GM06990 (cell line): ENCODE data around the gene OMP.

Source experiments
- DNase-seq: peaks from one replicate; pipeline ENCODE4 v3.0.0-alpha.2; 2011; ENCODE audit not compliant: insufficient read length; ENCODE audit errors: extremely low read depth
- H3K27me3 ChIP-seq: replicated peaks from 2 replicates; pipeline ENCODE4 v1.6.0; 2011; ENCODE audit warnings: low read length; ENCODE audit not compliant: control insufficient read depth, insufficient read depth
- H3K36me3 ChIP-seq: 2 replicates; pipeline ENCODE4 v1.5.1; 2011; ENCODE audit warnings: low read length; ENCODE audit not compliant: control insufficient read depth, insufficient read depth
- H3K4me3 ChIP-seq: replicated peaks from 2 replicates; pipeline ENCODE4 v1.5.1; 2011; ENCODE audit warnings: low read depth, mild to moderate bottlenecking, control low read depth, low read length
- CTCF ChIP-seq: IDR thresholded peaks from 2 replicates; pipeline ENCODE4 v1.5.1; 2011; ENCODE audit warnings: low read length, control low read depth, mild to moderate bottlenecking, inconsistent platforms; ENCODE audit not compliant: insufficient read depth, poor library complexity, severe bottlenecking

The OMP gene

GRCh38 chr11:77112641-77113381 is 10.2 kb downstream of the OMP start:
- no peak for DNase-seq
- Histone ChIP-seq H3K36me3 (no peaks in the 10 kb centered on the region), H3K27me3 (no peaks in the 10 kb centered on the region), H3K4me3 (no peak overlapping the region)
- no peak for TF ChIP-seq CTCF

GRCh38 chr11:77113382-77114088 is 10.9 kb downstream of the OMP start:
- no peak for DNase-seq
- H3K36me3 ChIP-seq: no peaks in the 10 kb centered on the region
- no peaks in the 10 kb centered on the region for H3K27me3 ChIP-seq
- no peak overlapping the region for H3K4me3 ChIP-seq
- peak; percentile 57 for TF ChIP-seq CTCF

- H3K36me3 ChIP-seq: no peaks in the 10 kb centered on the region
Observed at GRCh38 chr11:77114089-77114463, 11.4 kb downstream of the OMP start.

GRCh38 chr11:77115181-77115611 is 12.6 kb downstream of the OMP start:
- H3K36me3 ChIP-seq: no peaks in the 10 kb centered on the region
- no peak for TF ChIP-seq CTCF
- H3K27me3 ChIP-seq: no peaks in the 10 kb centered on the region
- no peak overlapping the region for H3K4me3 ChIP-seq
- no peak for DNase-seq

More at GRCh38 chr11:77114089-77114463, 11.4 kb downstream of the OMP start:
- Histone ChIP-seq H3K4me3 (no peak overlapping the region), H3K27me3 (no peaks in the 10 kb centered on the region)
- no peak for TF ChIP-seq CTCF
- DNase-seq: no peak

GRCh38 chr11:77115956-77116355 is 13.3 kb downstream of the OMP start:
- no peak for TF ChIP-seq CTCF
- no peaks in the 10 kb centered on the region for H3K27me3 ChIP-seq
- no peak overlapping the region for H3K4me3 ChIP-seq
- DNase-seq: no peak
- no peaks in the 10 kb centered on the region for H3K36me3 ChIP-seq

- no peak for TF ChIP-seq CTCF
- no peak for DNase-seq
- Histone ChIP-seq H3K27me3 (no peaks in the 10 kb centered on the region; the same call in 1 of the 2 replicates), H3K4me3 (no peak overlapping the region), H3K36me3 (no peaks in the 10 kb centered on the region)
Observed at GRCh38 chr11:77117492-77117891, 14.9 kb downstream of the OMP start.
